CD4-positive, alpha-beta T cell treated with Interleukin-12 subunit alpha and Interleukin-12 subunit beta, for 1 hour (primary cell): ENCODE results near the gene ADAT2.
"Not testable (repeated sequence)": the region's sequence is repeated elsewhere in the genome, so short reads cannot be mapped to it uniquely, and the experiment has no call there.

ENCODE experiments used
- DNase-seq: peaks from one replicate; pipeline ENCODE4 v3.0.0-alpha.2; 2020

ADAT2 gene

GRCh38 chr6:143450453-143451371, at the start of gene ADAT2, which contains the start of gene PEX3:
ADAT2 (minus strand) TSS chr6:143450695; CDS start chr6:143450658, 37 bp downstream.
PEX3 (plus strand) TSS chr6:143450805; CDS start chr6:143451043, 238 bp downstream.
- peak; percentile 94 for DNase-seq

- DNase-seq, result peak; percentile 18
These were observed 47.9 kb upstream of the ADAT2 start for GRCh38 chr6:143498428-143498827.

- DNase-seq, result no peak
These were observed 46.5 kb upstream of the ADAT2 start for GRCh38 chr6:143496974-143497373.

- no peak for DNase-seq
These were observed 40.3 kb upstream of the ADAT2 start for GRCh38 chr6:143490775-143491174.

- no peak for DNase-seq
These were observed 39.7 kb upstream of the ADAT2 start for GRCh38 chr6:143490244-143490643.

- no peak for DNase-seq
These were observed 36.3 kb upstream of the ADAT2 start for GRCh38 chr6:143486752-143487151.

GRCh38 chr6:143485967-143486366, 35.5 kb upstream of the ADAT2 start:
- no peak for DNase-seq

- DNase-seq, result no peak
These were observed 32.1 kb upstream of the ADAT2 start for GRCh38 chr6:143482593-143482992.

- no peak for DNase-seq
These were observed 28.1 kb upstream of the ADAT2 start for GRCh38 chr6:143478479-143479062.

GRCh38 chr6:143476545-143476944, 26.1 kb upstream of the ADAT2 start:
- DNase-seq, result no peak

- no peak for DNase-seq
These were observed 21.3 kb upstream of the ADAT2 start for GRCh38 chr6:143471822-143472221.

- DNase-seq, result not testable (repeated sequence)
These were observed 18.3 kb upstream of the ADAT2 start for GRCh38 chr6:143468823-143469222.

GRCh38 chr6:143468026-143468425, 17.5 kb upstream of the ADAT2 start:
- DNase-seq, result no peak

GRCh38 chr6:143465546-143465945, 15.1 kb upstream of the ADAT2 start:
- no peak for DNase-seq

GRCh38 chr6:143457563-143458359, 7.3 kb upstream of the ADAT2 start:
- no peak for DNase-seq

GRCh38 chr6:143451531-143451930, 1.0 kb upstream of the ADAT2 start:
- DNase-seq, result no peak

GRCh38 chr6:143449714-143450452, 612 bp downstream of the ADAT2 start:
- DNase-seq, result peak; percentile 73

- no peak for DNase-seq
These were observed 1.3 kb downstream of the ADAT2 start for GRCh38 chr6:143449082-143449713.

GRCh38 chr6:143447865-143448264, 2.6 kb downstream of the ADAT2 start:
- not testable (repeated sequence) for DNase-seq

GRCh38 chr6:143443096-143443495, 7.4 kb downstream of the ADAT2 start:
- no peak for DNase-seq

- DNase-seq, result peak; percentile 7
These were observed 8.6 kb downstream of the ADAT2 start for GRCh38 chr6:143441680-143442545.
